DOHH2 (cell line): Measurements from ENCODE around the gene LOXL4.

Experiments used
- EZH2phosphoT487 ChIP-seq: fragments of 200-600 bp; sonication (generic); IDR thresholded peaks from 2 replicates; pipeline ENCODE4 v1.6.1; 2017; ENCODE audit warnings: borderline replicate concordance, mild to moderate bottlenecking, antibody characterized with exemption, low read length, moderate library complexity, mixed read lengths
- TF ChIP-seq, protein P1 (sequence below): fragments of 200-600 bp; sonication (generic); IDR thresholded peaks from one replicate; pipeline ENCODE4 v1.5.1; 2014; ENCODE audit warnings: antibody characterized with exemption, mild to moderate bottlenecking, low read depth, low read length; ENCODE audit not compliant: poor library complexity, severe bottlenecking

- TF ChIP-seq, protein P1, sequence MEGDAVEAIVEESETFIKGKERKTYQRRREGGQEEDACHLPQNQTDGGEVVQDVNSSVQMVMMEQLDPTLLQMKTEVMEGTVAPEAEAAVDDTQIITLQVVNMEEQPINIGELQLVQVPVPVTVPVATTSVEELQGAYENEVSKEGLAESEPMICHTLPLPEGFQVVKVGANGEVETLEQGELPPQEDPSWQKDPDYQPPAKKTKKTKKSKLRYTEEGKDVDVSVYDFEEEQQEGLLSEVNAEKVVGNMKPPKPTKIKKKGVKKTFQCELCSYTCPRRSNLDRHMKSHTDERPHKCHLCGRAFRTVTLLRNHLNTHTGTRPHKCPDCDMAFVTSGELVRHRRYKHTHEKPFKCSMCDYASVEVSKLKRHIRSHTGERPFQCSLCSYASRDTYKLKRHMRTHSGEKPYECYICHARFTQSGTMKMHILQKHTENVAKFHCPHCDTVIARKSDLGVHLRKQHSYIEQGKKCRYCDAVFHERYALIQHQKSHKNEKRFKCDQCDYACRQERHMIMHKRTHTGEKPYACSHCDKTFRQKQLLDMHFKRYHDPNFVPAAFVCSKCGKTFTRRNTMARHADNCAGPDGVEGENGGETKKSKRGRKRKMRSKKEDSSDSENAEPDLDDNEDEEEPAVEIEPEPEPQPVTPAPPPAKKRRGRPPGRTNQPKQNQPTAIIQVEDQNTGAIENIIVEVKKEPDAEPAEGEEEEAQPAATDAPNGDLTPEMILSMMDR: no peak
- TF ChIP-seq EZH2phosphoT487: no peak
These were observed 25.0 kb upstream of the LOXL4 start for GRCh38 chr10:98292971-98293370.
